Activated T-helper 1 cell treated with anti-CD3 and anti-CD28 coated beads, Interleukin-12 subunit alpha, Interleukin-12 subunit beta, Interleukin-2, Interleukin-4 antibody, amounts not matched to agents 30 ng/mL and 10 ng/mL and 1 ng/mL, durations not matched to agents 14 hours and 24 hours and 36 hours (primary cell): ENCODE results near the gene AKR1B15. TPM values are rescaled to one million over a fixed set of nuclear protein-coding genes. Genes with fewer than 3 reads are reported as not detected.

Experiments
- DNase-seq: peaks from one replicate; pipeline ENCODE4 v3.0.0; 2021; ENCODE audit warnings: low spot score
- H3K27ac Mint-ChIP-seq: one replicate; pipeline ENCODE4 v1.8.0; 2021; ENCODE audit warnings: mild to moderate bottlenecking, mixed read lengths
- H3K27me3 Mint-ChIP-seq: one replicate; pipeline ENCODE4 v1.8.0; 2022; ENCODE audit warnings: mild to moderate bottlenecking, moderate library complexity, mixed read lengths; ENCODE audit not compliant: insufficient read depth
- H3K36me3 Mint-ChIP-seq: one replicate; pipeline ENCODE4 v1.8.0; 2021; ENCODE audit warnings: low read depth, mixed read lengths
- H3K4me1 Mint-ChIP-seq: one replicate; pipeline ENCODE4 v1.8.0; 2021; ENCODE audit warnings: low read depth, mixed read lengths
- H3K4me3 Mint-ChIP-seq: one replicate; pipeline ENCODE4 v1.8.0; 2021; ENCODE audit warnings: mild to moderate bottlenecking, moderate library complexity, mixed read lengths
- H3K9me3 Mint-ChIP-seq: one replicate; pipeline ENCODE4 v1.8.0; 2021; ENCODE audit warnings: mixed read lengths
- intact Hi-C: fragments of 100-400 bp; cut with micrococcal nuclease; formaldehyde crosslinking; loops from one replicate; pipeline ENCODE4 v1.15.1; 2024
- total RNA-seq: library from RNA; stranded (reverse); gene quantifications from 2 replicates; pipeline ENCODE4 v1.2.3, GENCODE V29; 2022

AKR1B15 gene
- total RNA-seq, 1 donor from 2014 or later: not detected

DNA sequence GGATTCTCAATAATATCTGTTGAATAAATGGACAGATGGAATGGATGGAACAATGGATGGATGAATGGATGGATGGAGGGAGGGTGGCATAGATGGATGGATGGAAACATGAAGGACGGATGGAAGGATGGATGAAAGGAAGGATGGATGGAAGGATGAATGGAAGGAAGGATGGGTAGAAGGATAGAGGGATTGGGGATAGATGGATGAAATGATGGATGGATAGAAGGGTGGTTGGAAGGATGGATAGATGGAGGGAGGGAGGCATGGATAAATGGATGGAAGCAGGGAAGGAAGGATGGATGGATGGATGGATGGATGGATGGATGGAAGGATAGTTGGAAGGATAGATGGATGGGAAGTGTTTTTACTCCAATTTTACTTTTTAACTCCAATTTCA is 35.4 kb downstream of the AKR1B15 start:
- H3K9me3 Mint-ChIP-seq: no peaks in the 10 kb centered on the region
- H3K4me1 Mint-ChIP-seq: no peaks in the 10 kb centered on the region
- H3K36me3 Mint-ChIP-seq: no peaks in the 10 kb centered on the region
- DNase-seq: no peak
- no peak overlapping the region for H3K27ac Mint-ChIP-seq
- intact Hi-C loops: no loop called here
- H3K27me3 Mint-ChIP-seq: peaks cover 6% of the 10 kb centered on the region
- H3K4me3 Mint-ChIP-seq: no peak overlapping the region

DNA sequence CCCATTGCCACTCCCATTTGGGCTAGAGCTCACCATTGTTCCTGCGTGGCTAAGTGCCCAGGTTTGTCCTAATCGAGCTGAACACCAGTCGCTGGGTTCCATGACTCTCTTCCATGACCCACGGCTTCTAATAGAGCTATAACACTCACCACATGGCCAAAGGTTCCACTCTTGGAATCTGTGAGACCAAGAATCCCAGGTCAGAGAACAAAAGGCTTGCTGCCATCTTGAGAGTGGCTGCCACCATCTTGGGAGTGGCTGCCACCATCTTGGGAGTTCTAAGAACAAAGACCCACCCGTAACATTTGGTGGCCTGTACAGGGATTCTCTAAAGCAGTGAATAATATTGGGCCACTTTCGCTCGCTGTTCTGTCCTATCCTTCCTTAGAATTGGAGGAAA is 37.0 kb downstream of the AKR1B15 start:
- no peaks in the 10 kb centered on the region for H3K36me3 Mint-ChIP-seq
- H3K9me3 Mint-ChIP-seq: no peaks in the 10 kb centered on the region
- no peak for DNase-seq
- no peak overlapping the region for H3K27ac Mint-ChIP-seq
- no peaks in the 10 kb centered on the region for H3K4me1 Mint-ChIP-seq
- no peak overlapping the region for H3K4me3 Mint-ChIP-seq
- peaks cover 6% of the 10 kb centered on the region for H3K27me3 Mint-ChIP-seq
- intact Hi-C loops: no loop called here

DNA sequence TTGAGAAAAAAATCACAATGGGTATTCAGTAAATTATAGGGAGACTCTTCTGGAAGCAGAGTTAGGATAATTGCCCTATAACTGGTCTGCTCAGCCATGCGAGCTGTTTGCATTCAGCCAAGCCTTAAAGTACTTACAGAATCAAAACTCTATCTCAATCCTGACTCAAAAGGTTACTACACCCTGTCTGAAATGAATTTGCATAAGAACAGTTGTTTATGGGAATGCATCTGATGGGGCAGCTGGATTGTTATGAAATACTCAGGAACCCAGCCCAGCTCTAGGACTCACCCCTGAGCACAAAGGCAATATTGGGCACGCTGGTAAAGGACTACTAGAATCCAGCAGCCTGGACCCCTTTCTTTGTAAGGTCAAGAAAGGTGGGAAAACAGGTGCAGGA is 38.8 kb downstream of the AKR1B15 start:
- Mint-ChIP-seq H3K27ac (no peak overlapping the region), H3K4me1 (no peaks in the 10 kb centered on the region), H3K9me3 (peaks cover 6% of the 10 kb centered on the region), H3K4me3 (no peak overlapping the region), H3K27me3 (no peaks in the 10 kb centered on the region), H3K36me3 (no peaks in the 10 kb centered on the region)
- intact Hi-C loops: no loop called here
- no peak for DNase-seq

DNA sequence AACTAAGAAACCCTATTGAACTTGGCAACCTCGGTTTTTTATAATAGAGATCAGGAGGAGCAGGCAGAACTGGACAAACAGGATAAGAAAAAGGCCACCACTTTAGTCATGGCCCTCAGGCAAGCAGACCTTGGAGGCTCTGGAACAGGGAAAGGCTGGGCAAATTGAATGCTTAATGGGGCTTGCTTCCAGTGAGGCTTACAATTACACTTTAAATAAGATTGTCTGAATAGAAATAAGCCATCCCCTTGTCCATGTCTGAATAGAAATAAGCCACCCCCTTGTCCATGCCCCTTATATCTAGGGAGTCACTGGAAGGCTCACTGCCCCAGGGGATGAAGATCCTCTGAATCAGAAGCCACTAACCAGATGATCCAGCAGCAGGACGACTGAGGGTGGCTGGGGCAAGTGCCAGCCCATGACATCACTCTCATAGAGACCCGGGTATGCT is 40.6 kb downstream of the AKR1B15 start:
- no peaks in the 10 kb centered on the region for H3K4me1 Mint-ChIP-seq
- no peak for DNase-seq
- H3K9me3 Mint-ChIP-seq: peaks cover 6% of the 10 kb centered on the region
- no peaks in the 10 kb centered on the region for H3K36me3 Mint-ChIP-seq
- H3K27ac Mint-ChIP-seq: no peak overlapping the region
- no peaks in the 10 kb centered on the region for H3K27me3 Mint-ChIP-seq
- H3K4me3 Mint-ChIP-seq: no peak overlapping the region
- intact Hi-C loops: no loop called here

DNA sequence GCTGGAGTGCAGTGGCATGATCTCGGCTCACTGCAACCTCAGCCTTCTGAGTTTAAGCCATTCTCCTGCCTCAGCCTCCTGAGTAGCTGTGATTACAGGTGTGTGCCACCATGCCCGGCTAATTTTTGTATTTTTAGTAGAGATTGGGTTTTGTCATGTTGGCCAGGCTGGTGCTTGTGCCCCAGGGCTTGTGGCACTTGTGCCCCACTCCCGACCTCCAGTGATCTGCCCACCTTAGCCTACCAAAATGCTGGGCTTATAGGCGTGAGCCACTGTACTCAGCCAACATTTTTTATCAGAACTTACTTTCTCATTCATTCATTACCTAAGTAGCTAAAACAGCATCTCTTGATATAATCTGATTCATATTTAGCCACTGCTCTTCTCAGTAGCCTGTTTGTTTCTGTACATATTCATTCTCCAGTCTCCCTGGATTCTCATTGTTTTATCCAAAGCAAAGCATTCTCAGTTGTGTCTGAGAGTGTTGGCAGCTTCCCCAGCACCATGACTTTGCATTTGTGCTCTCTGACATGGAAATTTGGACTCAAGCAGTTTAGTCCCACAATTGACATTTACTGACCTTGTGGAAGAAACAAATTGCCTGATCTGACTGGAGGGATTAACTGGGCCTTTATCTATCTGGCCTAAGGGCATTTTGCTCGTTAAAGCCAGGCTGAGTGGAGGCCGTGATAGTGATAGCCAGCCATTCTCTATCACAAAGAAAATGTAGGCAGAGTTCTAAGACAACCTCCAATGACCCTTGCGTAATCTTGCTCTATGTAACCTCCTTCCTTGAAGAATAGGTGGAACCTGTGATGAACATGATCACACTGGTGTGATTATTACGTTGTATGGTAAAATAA is 44.9 kb downstream of the AKR1B15 start:
- Mint-ChIP-seq H3K27ac (no peak overlapping the region), H3K4me1 (no peaks in the 10 kb centered on the region), H3K9me3 (peaks cover 8% of the 10 kb centered on the region), H3K27me3 (no peaks in the 10 kb centered on the region), H3K36me3 (no peaks in the 10 kb centered on the region), H3K4me3 (no peak overlapping the region)
- intact Hi-C loops: no loop called here
- DNase-seq: no peak

DNA sequence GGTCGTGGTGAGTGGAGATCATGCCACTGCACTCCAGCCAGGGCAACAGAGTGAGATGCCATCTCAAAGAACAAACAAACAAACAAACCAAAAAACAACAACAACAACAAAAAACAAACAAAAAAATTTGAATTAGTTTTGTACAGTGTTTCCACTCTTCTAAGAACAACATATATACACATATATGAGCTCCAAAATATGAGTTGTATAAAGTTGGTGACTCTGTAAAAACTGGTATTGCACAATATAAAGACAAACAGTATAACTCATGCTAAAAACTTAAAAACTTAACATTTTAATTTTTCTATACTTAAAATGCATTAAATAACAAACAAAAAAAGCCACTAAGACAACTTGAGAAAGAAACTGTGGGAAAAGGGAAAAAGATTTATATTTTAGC is 46.0 kb downstream of the AKR1B15 start:
- no peak for DNase-seq
- peaks cover 11% of the 10 kb centered on the region for H3K9me3 Mint-ChIP-seq
- no peaks in the 10 kb centered on the region for H3K36me3 Mint-ChIP-seq
- no peaks in the 10 kb centered on the region for H3K4me1 Mint-ChIP-seq
- H3K27me3 Mint-ChIP-seq: no peaks in the 10 kb centered on the region
- no peak overlapping the region for H3K4me3 Mint-ChIP-seq
- H3K27ac Mint-ChIP-seq: no peak overlapping the region
- intact Hi-C loops: loop anchor here (5.0 kb wide), 1 partner anchor 578 kb away; no protein-coding TSS in a partner anchor

DNA sequence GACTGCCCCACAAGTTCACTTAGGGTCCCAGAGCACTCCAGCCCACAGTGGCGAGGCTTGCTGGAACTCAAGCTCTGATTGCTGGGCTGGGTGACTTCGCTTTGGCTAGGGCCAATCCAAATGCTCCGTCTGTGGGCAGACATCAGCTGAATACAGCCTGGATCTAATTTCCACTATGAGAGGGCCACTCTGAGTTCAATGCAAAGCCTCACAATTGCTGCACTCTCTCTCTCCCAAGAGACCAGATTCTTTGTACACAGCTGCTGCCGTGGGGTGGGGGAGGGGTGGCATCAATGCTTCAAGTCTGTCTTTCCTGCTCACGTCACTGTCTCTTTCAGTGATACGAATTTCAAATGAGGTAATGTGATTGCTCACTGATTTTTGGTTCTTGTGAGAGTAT is 50.5 kb downstream of the AKR1B15 start:
- no peak overlapping the region for H3K4me3 Mint-ChIP-seq
- peaks cover 5% of the 10 kb centered on the region for H3K9me3 Mint-ChIP-seq
- H3K27ac Mint-ChIP-seq: no peak overlapping the region
- no peaks in the 10 kb centered on the region for H3K36me3 Mint-ChIP-seq
- intact Hi-C loops: loop anchor here (5.0 kb wide), 1 partner anchor 582 kb away; no protein-coding TSS in a partner anchor
- H3K27me3 Mint-ChIP-seq: peaks cover 7% of the 10 kb centered on the region
- H3K4me1 Mint-ChIP-seq: no peaks in the 10 kb centered on the region
- no peak for DNase-seq

DNA sequence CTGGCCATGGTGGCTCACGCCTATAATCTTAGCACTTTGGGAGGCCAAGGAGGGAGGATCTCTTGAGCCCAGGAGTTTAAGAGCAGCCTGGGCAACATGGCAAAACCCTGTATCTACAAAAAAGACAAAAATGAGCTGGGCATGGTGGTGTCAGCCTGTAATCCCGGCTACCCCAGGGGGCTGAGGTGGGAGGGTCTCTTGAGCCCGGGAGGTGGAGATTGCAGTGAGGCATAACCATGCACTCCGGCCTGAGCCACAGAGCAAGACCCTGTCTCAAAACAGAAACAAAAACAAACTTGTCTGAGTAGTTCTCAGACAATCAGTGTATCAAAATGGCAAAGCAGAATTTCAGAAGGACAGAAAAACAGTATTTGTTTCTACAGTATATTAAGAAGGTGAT is 52.5 kb downstream of the AKR1B15 start:
- no peaks in the 10 kb centered on the region for H3K36me3 Mint-ChIP-seq
- H3K9me3 Mint-ChIP-seq: peaks cover 5% of the 10 kb centered on the region
- H3K27ac Mint-ChIP-seq: no peak overlapping the region
- no peak for DNase-seq
- peaks cover 10% of the 10 kb centered on the region for H3K27me3 Mint-ChIP-seq
- peaks cover 3% of the 10 kb centered on the region for H3K4me1 Mint-ChIP-seq
- intact Hi-C loops: no loop called here
- no peak overlapping the region for H3K4me3 Mint-ChIP-seq

DNA sequence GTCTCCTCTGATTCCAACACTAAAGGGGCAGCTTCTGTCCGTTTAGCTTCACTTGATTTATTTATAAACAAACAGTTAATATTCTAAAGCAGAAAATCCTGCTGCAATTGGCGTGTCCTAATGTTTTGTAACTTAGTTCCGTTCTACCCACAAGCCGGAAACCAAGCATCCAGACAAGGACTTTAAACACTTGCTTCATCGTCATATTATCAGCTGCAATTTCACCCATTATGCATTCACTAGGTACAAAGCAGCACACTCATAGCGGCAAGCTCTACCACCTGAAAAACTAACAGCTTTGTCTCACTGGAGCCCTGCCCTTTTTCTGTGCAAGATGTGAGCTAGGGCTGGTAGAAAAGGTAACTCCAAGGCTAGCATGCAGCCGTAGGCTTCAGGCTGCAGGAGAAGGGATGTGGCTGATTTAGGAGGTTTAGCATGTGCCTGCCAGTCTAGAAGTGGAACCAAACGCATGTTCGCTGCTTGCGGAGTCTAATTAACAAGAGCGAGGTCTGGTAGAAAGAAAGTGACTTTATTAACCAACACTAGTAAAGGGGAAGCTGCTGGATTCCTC is 54.1 kb downstream of the AKR1B15 start:
- no peak for DNase-seq
- peaks cover 21% of the 10 kb centered on the region for H3K27me3 Mint-ChIP-seq

DNA sequence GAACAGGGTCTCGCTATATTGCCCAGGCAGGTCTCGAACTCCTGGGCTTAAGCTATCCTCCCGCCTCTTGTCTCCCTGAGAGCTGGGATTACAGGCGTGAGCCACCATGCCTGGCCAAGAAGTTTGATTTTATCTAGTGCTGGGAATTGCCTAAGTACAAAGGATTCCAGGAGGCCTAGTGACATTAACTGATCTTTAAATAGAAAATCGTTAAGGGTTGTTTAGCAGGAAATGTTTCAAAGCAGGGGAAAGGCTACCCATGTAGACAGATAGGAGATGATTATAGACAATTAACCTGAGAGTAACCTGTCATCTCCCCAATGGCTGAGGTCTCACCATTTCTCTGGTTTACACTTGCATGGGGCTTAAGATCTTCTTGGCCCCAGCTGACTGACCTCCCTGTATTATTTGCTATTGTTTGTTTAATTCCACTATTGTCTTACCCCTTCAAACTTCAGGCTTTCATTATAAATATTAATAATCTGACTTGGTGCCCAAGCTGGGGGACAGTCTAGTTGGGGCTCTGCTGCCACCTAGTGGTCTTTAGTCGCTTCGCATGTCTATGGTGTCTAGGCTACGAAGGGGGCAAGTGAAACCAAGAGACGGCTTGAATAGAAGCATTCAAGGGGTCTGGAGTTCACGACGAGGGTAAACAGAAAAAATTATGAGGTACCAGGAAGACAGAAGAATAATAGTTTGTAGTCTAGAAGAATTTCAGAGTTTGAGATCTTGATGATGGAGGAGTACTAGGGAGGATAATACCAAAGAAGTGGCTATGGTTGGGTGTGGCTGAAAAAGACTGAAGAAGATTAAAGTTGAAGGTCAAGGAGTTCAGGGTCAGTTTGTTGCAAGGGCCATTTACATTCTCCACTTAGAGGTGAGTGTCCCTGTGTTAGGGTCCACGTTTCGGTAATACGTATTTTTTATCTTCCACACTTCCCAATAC is 57.3 kb downstream of the AKR1B15 start:
- peaks cover 11% of the 10 kb centered on the region for H3K4me1 Mint-ChIP-seq
- H3K4me3 Mint-ChIP-seq: peak overlapping the region; percentile 67
- H3K36me3 Mint-ChIP-seq: no peaks in the 10 kb centered on the region
- intact Hi-C loops: loop anchor here (1.0 to 2.0 kb wide), 4 partner anchors 59 to 349 kb away; no protein-coding TSS in a partner anchor
- no peaks in the 10 kb centered on the region for H3K9me3 Mint-ChIP-seq
- H3K27ac Mint-ChIP-seq: peak overlapping the region; percentile 27
- peaks cover 33% of the 10 kb centered on the region for H3K27me3 Mint-ChIP-seq
- DNase-seq: peak; percentile 27

More for the DNA sequence above, 54.1 kb downstream of the AKR1B15 start:
- Mint-ChIP-seq H3K9me3 (peaks cover 5% of the 10 kb centered on the region), H3K4me1 (peaks cover 11% of the 10 kb centered on the region), H3K27ac (no peak overlapping the region), H3K4me3 (no peak overlapping the region), H3K36me3 (no peaks in the 10 kb centered on the region)
- intact Hi-C loops: no loop called here

DNA sequence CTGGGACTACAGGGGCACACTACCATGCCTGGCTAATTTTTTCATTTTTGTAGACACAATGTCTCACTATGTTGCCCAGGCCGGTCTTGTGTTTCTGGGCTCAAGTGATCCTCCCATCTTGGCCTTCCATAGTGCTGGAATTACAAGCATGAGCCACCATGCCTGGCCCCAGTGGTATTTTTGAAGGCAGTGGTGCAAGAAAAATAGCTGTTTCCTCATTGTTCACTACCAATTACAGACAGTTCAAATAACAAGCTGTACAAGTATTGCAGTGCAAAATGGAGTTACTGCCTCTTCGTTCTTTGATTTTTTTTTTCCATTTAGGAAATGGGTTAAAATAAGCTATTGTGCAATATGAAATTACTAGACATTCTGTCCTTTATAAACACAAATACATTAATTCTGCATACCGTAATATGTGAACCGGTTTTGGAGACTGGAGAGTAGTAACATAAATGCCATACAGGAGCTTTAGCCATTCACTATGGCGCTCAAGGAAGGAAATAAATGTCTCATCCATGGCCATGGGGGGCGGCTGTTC is 62.8 kb downstream of the AKR1B15 start:
- Mint-ChIP-seq H3K9me3 (no peaks in the 10 kb centered on the region), H3K27me3 (peaks cover 26% of the 10 kb centered on the region), H3K4me1 (peaks cover 18% of the 10 kb centered on the region), H3K4me3 (no peak overlapping the region), H3K36me3 (peaks cover 2% of the 10 kb centered on the region), H3K27ac (no peak overlapping the region)
- no peak for DNase-seq
- intact Hi-C loops: no loop called here

DNA sequence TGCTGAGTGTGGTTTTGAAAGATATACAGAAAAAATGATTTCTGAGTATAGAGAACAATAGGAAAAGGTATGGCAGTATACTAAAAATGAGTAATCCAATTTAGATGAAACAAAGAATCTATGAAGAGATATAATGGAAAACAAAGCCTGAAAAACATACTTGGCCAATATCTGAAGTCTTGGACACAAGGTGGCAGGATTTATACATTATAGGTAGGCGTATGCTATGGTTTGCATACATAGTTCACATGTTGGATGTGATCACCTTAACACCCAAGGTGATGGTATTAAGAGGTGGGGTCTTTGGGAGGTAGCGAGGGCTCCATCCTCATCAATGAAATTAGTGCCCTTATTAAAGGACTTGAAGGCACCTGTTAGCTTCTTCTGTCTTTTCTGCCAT is 63.3 kb downstream of the AKR1B15 start:
- DNase-seq: no peak
- Mint-ChIP-seq H3K4me1 (peaks cover 13% of the 10 kb centered on the region), H3K27ac (no peak overlapping the region), H3K27me3 (peaks cover 23% of the 10 kb centered on the region), H3K36me3 (peaks cover 4% of the 10 kb centered on the region), H3K4me3 (no peak overlapping the region), H3K9me3 (no peaks in the 10 kb centered on the region)
- intact Hi-C loops: no loop called here
